Thyroid gland (tissue), 4 donors: ENCODE measurements around the gene ADD1. TPM values are rescaled to one million over a fixed set of nuclear protein-coding genes. Genes with fewer than 3 reads are reported as not detected.
A peak's percentile ranks its signal among the peaks of the same experiment; 100 is the strongest.

Experiments used
- DNase-seq, 2 donors: peaks; one replicate each; pipeline ENCODE4 v3.0.0-alpha.2; 2019
- H3K27ac ChIP-seq, 3 donors: fragments of 200-600 bp; sonication (generic); 1 replicate in 2 of 3; 2 replicates in 1 of 3; pipeline ENCODE4 v1.5.1; 2016 to 2019; ENCODE audit warnings: mild to moderate bottlenecking in 1 of 3, moderate library complexity in 1 of 3
- H3K27me3 ChIP-seq: fragments of 200-600 bp; sonication (generic); one replicate; pipeline ENCODE4 v1.5.1; 2019
- H3K36me3 ChIP-seq, 2 donors: fragments of 200-600 bp; sonication (generic); one replicate each; pipeline ENCODE4 v1.5.1; 2016 to 2019
- H3K4me1 ChIP-seq, 2 donors: fragments of 200-600 bp; sonication (generic); one replicate each; pipeline ENCODE4 v1.5.1; 2017 to 2019
- H3K4me3 ChIP-seq, 3 donors: fragments of 200-600 bp; sonication (generic); replicated peaks in 1 of 3; 1 replicate in 2 of 3; 2 replicates in 1 of 3; pipeline ENCODE4 v1.5.1; 2016; ENCODE audit warnings: mild to moderate bottlenecking in 1 of 3
- H3K9me3 ChIP-seq: fragments of 200-600 bp; sonication (generic); one replicate; pipeline ENCODE4 v1.5.1; 2017
- CTCF ChIP-seq, 6 experiments: fragments of 200-600 bp in 3 of 6; fragments of 450-650 bp in 3 of 6; sonication (generic) in 3 of 6; IDR thresholded peaks; one replicate each; pipeline ENCODE4 v1.5.1; 2016 to 2019; ENCODE audit warnings: antibody characterized with exemption in 6 of 6, mild to moderate bottlenecking in 2 of 6, inconsistent platforms in 1 of 6, moderate library complexity in 1 of 6
- POLR2A ChIP-seq, 2 donors: fragments of 450-650 bp; IDR thresholded peaks; one replicate each; pipeline ENCODE4 v1.6.1; 2017; ENCODE audit warnings: antibody characterized with exemption in 2 of 2, mild to moderate bottlenecking in 2 of 2, moderate library complexity in 1 of 2
- WGBS, 2 donors: methylation state at CpG; one replicate each; pipeline ENCODE4 v1.1.5; 2017; 5-methylcytosine and 5-hydroxymethylcytosine counted together
- intact Hi-C: fragments of 100-400 bp; cut with DNase I; formaldehyde crosslinking; loops from one replicate; pipeline ENCODE4 v1.15.1; 2023
- total RNA-seq, 4 donors: library from RNA; depleted of rRNA; stranded (reverse); fragments of >200 nt; gene quantifications; one replicate each; pipeline ENCODE4 v1.2.3, GENCODE V29; 2016

ADD1 gene
- total RNA-seq, 4 donors from 2014 or later = 190 to 222 (median 194) TPM

- no peaks in the 10 kb centered on the region for H3K9me3 ChIP-seq
- no peak overlapping the region for H3K4me3 ChIP-seq
- TF ChIP-seq POLR2A (IDR thresholded peaks at IDR 0.05) = no peak
- TF ChIP-seq CTCF (IDR thresholded peaks at IDR 0.05) = no peak
- WGBS, 2 donors = 65 to 72% methylated on average over 10 of the region's 10 CpGs
- no peaks in the 10 kb centered on the region for H3K27me3 ChIP-seq
- no peaks in the 10 kb centered on the region for H3K36me3 ChIP-seq
- peak in 1 of 2 donors; percentile 12 for DNase-seq
- intact Hi-C loops = no loop called here
- H3K4me1 ChIP-seq = peaks cover 60 to 76% of the 10 kb centered on the region in 2 donors
- peak overlapping the region in 2 of 3 donors; percentile 46 to 60 for H3K27ac ChIP-seq
Observed at GRCh38 chr4:2804449-2804972, 39.1 kb upstream of the ADD1 start.

- TF ChIP-seq POLR2A (IDR thresholded peaks at IDR 0.05) (no peak), CTCF (IDR thresholded peaks at IDR 0.05) (no peak)
Observed at GRCh38 chr4:2804973-2805501, 38.6 kb upstream of the ADD1 start.

GRCh38 chr4:2805712-2806389 is 37.8 kb upstream of the ADD1 start:
- peak; percentile 89 to 90 for DNase-seq
- WGBS, 2 donors = 26 to 27% methylated on average over 10 to 15 of the region's 20 CpGs
- H3K9me3 ChIP-seq = no peaks in the 10 kb centered on the region
- H3K27ac ChIP-seq = peak overlapping the region; percentile 60 to 73 (median 73)
- intact Hi-C loops = no loop called here
- H3K4me1 ChIP-seq = peaks cover 53 to 76% of the 10 kb centered on the region in 2 donors
- no peaks in the 10 kb centered on the region for H3K36me3 ChIP-seq
- H3K4me3 ChIP-seq = no peak overlapping the region
- no peaks in the 10 kb centered on the region for H3K27me3 ChIP-seq
- TF ChIP-seq CTCF (IDR thresholded peaks at IDR 0.05) (no peak), POLR2A (IDR thresholded peaks at IDR 0.05) (peak in 1 of 2 donors; percentile 16)

More at GRCh38 chr4:2804973-2805501, 38.6 kb upstream of the ADD1 start:
- no peaks in the 10 kb centered on the region for H3K36me3 ChIP-seq
- no peaks in the 10 kb centered on the region for H3K9me3 ChIP-seq
- no peaks in the 10 kb centered on the region for H3K27me3 ChIP-seq
- peak in 1 of 2 donors; percentile 2 for DNase-seq
- WGBS, 2 donors = 80 to 82% methylated on average over 2 to 7 of the region's 13 CpGs
- H3K27ac ChIP-seq = peak overlapping the region in 2 of 3 donors; percentile 60 to 73
- no peak overlapping the region for H3K4me3 ChIP-seq
- intact Hi-C loops = no loop called here
- peaks cover 60 to 76% of the 10 kb centered on the region in 2 donors for H3K4me1 ChIP-seq

- no peak overlapping the region for H3K4me3 ChIP-seq
- TF ChIP-seq CTCF (IDR thresholded peaks at IDR 0.05) = no peak
- WGBS, 2 donors = 30 to 44% methylated on average over 18 to 27 of the region's 28 CpGs
- peak overlapping the region; percentile 60 to 73 (median 73) for H3K27ac ChIP-seq
- intact Hi-C loops = no loop called here
- peaks cover 45 to 76% of the 10 kb centered on the region in 2 donors for H3K4me1 ChIP-seq
- no peaks in the 10 kb centered on the region for H3K36me3 ChIP-seq
- DNase-seq = peak; percentile 91 to 93
- no peaks in the 10 kb centered on the region for H3K27me3 ChIP-seq
- no peaks in the 10 kb centered on the region for H3K9me3 ChIP-seq
Observed at GRCh38 chr4:2806390-2807355, 37.0 kb upstream of the ADD1 start.
